ENCODE results near the gene ZNF324. TPM values are rescaled to one million over a fixed set of nuclear protein-coding genes. Genes with fewer than 3 reads are reported as not detected.

ZNF324 gene
- total RNA-seq, 1 donor from 2014 or later: 9.3 TPM

DNA sequence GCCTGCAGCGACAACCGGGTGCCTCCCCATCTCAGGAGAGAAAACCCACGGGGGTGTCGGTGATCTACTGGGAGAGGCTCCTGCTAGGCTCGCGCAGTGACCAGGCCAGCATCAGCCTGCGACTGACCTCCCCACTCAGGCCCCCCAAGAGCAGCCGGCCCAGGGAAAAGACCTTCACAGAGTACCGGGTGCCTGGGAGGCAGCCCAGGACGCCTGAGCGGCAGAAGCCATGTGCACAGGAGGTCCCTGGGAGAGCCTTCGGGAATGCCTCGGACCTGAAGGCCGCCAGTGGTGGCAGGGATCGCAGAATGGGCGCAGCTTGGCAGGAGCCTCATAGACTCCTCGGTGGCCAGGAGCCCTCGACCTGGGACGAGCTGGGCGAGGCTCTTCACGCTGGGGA is 11.6 kb upstream of the ZNF324 start:
- Mint-ChIP-seq H3K9me3 (ENCODE audit: unreplicated experiment) (peaks cover 3% of the 10 kb centered on the region), H3K36me3 (ENCODE audit: low read depth, unreplicated experiment) (peaks cover 20% of the 10 kb centered on the region), H3K4me3 (ENCODE audit: unreplicated experiment) (no peak overlapping the region), H3K27me3 (ENCODE audit: low read depth, unreplicated experiment) (peaks cover 4% of the 10 kb centered on the region), H3K4me1 (ENCODE audit: low read depth, unreplicated experiment) (peaks cover 2% of the 10 kb centered on the region), H3K27ac (ENCODE audit: unreplicated experiment) (no peak overlapping the region)
- DNase-seq (ENCODE audit: low read depth): no peak
- Histone ChIP-seq H2AFZ (ENCODE audit: low read depth, low read length) (no peak overlapping the region), H3K4me1 (ENCODE audit: insufficient read depth, low read length) (peaks cover 6% of the 10 kb centered on the region), H3K79me2 (ENCODE audit: insufficient read depth, low read length) (no peaks in the 10 kb centered on the region), H3K9me3 (ENCODE audit: insufficient read depth, low read depth, low read length) (no peaks in the 10 kb centered on the region), H4K20me1 (ENCODE audit: insufficient read depth, low read length) (no peaks in the 10 kb centered on the region), H3K27ac (ENCODE audit: low read depth, low read length) (no peak overlapping the region), H3K36me3 (ENCODE audit: insufficient read depth, low read length) (peaks cover 3% of the 10 kb centered on the region), H3K4me2 (ENCODE audit: low read length) (no peak overlapping the region), H3K4me3 (ENCODE audit: insufficient read depth, low read depth, low read length) (no peak overlapping the region), H3K9ac (ENCODE audit: low read length) (no peak overlapping the region), H3K27me3 (ENCODE audit: insufficient read depth, low read length) (no peaks in the 10 kb centered on the region)
- FAIRE-seq: no peak
- TF ChIP-seq EZH2 (IDR thresholded peaks at IDR 0.05; ENCODE audit: insufficient read depth, low read length) (no peak), CTCF (IDR thresholded peaks at IDR 0.05; ENCODE audit: insufficient read depth, low read depth, low read length) (no peak)

- no peak for TF ChIP-seq CTCF (IDR thresholded peaks at IDR 0.05; ENCODE audit: insufficient read depth, low read depth, low read length)
- no peak for TF ChIP-seq EZH2 (IDR thresholded peaks at IDR 0.05; ENCODE audit: insufficient read depth, low read length)
- Histone ChIP-seq H3K79me2 (ENCODE audit: insufficient read depth, low read length) (no peaks in the 10 kb centered on the region), H3K4me3 (ENCODE audit: insufficient read depth, low read depth, low read length) (no peak overlapping the region), H3K4me2 (ENCODE audit: low read length) (no peak overlapping the region), H3K36me3 (ENCODE audit: insufficient read depth, low read length) (peaks cover 3% of the 10 kb centered on the region), H3K27me3 (ENCODE audit: insufficient read depth, low read length) (no peaks in the 10 kb centered on the region), H3K9ac (ENCODE audit: low read length) (no peak overlapping the region), H3K9me3 (ENCODE audit: insufficient read depth, low read depth, low read length) (no peaks in the 10 kb centered on the region), H2AFZ (ENCODE audit: low read depth, low read length) (no peak overlapping the region), H3K27ac (ENCODE audit: low read depth, low read length) (no peak overlapping the region), H4K20me1 (ENCODE audit: insufficient read depth, low read length) (no peaks in the 10 kb centered on the region), H3K4me1 (ENCODE audit: insufficient read depth, low read length) (peaks cover under 1% of the 10 kb centered on the region)
- no peak for DNase-seq (ENCODE audit: low read depth)
- FAIRE-seq: no peak
- Mint-ChIP-seq H3K9me3 (ENCODE audit: unreplicated experiment) (peaks cover 3% of the 10 kb centered on the region), H3K27me3 (ENCODE audit: low read depth, unreplicated experiment) (no peaks in the 10 kb centered on the region), H3K36me3 (ENCODE audit: low read depth, unreplicated experiment) (peaks cover 20% of the 10 kb centered on the region), H3K4me3 (ENCODE audit: unreplicated experiment) (no peak overlapping the region), H3K27ac (ENCODE audit: unreplicated experiment) (no peak overlapping the region), H3K4me1 (ENCODE audit: low read depth, unreplicated experiment) (peaks cover 2% of the 10 kb centered on the region)
Measured at GRCh38 chr19:58456111-58456510, 10.8 kb upstream of the ZNF324 start.

GRCh38 chr19:58460039-58460438 is 6.8 kb upstream of the ZNF324 start:
- DNase-seq (ENCODE audit: low read depth) (no peak), FAIRE-seq (no peak)
- Histone ChIP-seq H3K9me3 (ENCODE audit: insufficient read depth, low read depth, low read length) (no peaks in the 10 kb centered on the region), H3K4me2 (ENCODE audit: low read length) (no peak overlapping the region), H3K36me3 (ENCODE audit: insufficient read depth, low read length) (peaks cover 3% of the 10 kb centered on the region), H3K9ac (ENCODE audit: low read length) (no peak overlapping the region), H3K27ac (ENCODE audit: low read depth, low read length) (no peak overlapping the region), H3K27me3 (ENCODE audit: insufficient read depth, low read length) (no peaks in the 10 kb centered on the region), H2AFZ (ENCODE audit: low read depth, low read length) (no peak overlapping the region), H3K4me3 (ENCODE audit: insufficient read depth, low read depth, low read length) (no peak overlapping the region), H3K4me1 (ENCODE audit: insufficient read depth, low read length) (no peaks in the 10 kb centered on the region), H4K20me1 (ENCODE audit: insufficient read depth, low read length) (no peaks in the 10 kb centered on the region), H3K79me2 (ENCODE audit: insufficient read depth, low read length) (no peaks in the 10 kb centered on the region)
- Mint-ChIP-seq H3K27me3 (ENCODE audit: low read depth, unreplicated experiment) (no peaks in the 10 kb centered on the region), H3K9me3 (ENCODE audit: unreplicated experiment) (peaks cover 3% of the 10 kb centered on the region), H3K4me3 (ENCODE audit: unreplicated experiment) (no peak overlapping the region), H3K36me3 (ENCODE audit: low read depth, unreplicated experiment) (peaks cover 21% of the 10 kb centered on the region), H3K4me1 (ENCODE audit: low read depth, unreplicated experiment) (no peaks in the 10 kb centered on the region), H3K27ac (ENCODE audit: unreplicated experiment) (no peak overlapping the region)
- no peak for TF ChIP-seq CTCF (IDR thresholded peaks at IDR 0.05; ENCODE audit: insufficient read depth, low read depth, low read length)
